ENCODE measurements around the gene CASTOR1.
"Not testable (repeated sequence)": the region's sequence is repeated elsewhere in the genome, so short reads cannot be mapped to it uniquely, and the experiment has no call there.

Gene CASTOR1

DNA sequence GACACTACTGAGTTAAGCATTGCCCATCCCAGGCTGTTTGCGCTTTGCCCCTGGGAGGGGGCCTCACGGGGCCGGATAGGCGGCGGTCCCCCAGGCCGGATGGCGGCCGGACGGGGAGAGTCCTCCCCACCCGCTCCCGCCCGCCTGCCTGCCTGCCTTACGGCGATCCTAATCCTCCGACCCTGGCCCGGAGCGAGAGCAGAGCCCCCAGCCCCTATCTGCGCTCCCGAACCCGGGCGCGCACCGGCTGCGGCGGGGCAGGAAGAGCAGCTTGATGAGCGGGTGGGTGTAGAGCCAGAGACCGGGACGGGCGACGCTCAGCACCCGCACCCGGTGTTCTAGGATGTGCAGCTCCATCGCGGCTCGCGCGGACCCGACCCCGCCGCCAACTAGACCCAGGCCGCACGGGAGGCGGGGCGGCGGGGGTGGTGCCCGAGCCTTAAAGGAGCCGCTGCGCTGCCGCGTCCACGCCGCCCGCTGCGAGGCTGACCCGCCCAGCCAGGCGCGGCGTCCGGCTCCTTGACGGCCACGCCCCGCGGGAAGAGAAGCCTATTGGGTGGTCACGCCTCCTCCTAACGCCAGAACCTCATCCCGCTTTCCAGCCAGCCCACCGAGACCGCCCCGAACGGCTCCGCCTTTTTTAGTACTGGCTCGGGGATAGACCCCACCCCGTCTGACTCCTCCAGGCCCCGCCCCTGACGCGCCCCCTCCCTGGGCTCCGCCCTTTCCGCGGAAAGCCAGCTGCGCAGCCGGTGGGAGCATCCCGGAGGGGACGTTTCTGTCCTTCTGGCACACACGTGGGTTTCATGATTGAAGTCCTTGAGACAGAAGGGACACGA lies at the start of gene CASTOR1:
TSS of gene CASTOR1 (minus strand) at position 365 of the 839 bp plus-strand sequence. CDS start at position 357, 8 bp downstream.
- peak; percentile 98 for DNase-seq

- no peak for DNase-seq
Measured at GRCh38 chr22:30338802-30339201, 49.5 kb upstream of the CASTOR1 start.

GRCh38 chr22:30338341-30338740 lies 49.0 kb upstream of the CASTOR1 start:
- not testable (repeated sequence) for DNase-seq

DNA sequence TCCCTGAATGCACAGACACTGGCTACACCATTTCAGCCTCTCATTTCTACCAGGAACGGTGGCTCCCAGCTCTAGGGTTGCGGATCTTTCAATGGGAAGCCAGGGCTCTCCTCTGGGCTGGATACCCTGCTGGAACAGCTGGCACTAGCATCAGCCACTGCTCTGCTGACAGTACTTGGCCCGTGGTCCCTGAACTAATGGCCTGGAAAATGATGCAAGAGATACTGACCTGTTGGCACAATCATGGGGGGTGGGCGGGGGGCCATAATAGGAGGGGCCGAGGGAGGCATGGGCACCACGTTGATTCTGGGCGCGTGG lies 48.1 kb upstream of the CASTOR1 start:
- DNase-seq: no peak

DNA sequence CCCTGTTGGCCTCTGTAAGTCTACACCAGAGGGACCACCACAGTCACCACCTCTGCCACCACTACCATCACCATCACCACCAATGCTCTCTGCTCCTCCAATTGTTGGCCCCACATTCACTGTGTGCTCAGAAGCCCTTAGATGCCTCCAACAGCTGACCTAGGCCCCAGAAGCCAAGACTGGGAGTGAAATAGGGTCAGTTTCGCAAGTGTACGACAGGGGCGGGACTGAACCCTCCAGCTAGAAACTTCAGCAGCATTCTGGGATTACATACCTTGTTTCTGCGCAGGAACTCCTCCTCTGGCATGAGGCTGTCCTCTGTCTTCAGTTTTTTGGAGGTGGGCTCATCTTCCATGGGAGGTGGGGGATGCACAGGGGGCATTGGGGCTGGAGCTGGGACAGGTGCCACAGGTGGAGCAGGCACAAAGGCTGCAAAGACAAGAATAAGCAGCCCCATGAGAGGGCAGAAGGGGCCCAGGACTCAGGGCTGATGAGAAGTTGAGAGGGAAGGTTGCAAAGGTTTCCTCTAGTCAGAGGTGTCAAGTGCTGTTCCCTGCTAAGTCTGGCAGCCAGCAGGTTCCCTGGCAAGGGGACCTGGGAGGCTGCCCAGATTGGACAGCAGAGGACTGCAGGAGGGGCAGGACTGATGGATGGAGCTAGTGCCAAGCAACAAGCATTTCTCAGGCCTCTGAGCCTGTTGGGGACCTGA lies 47.6 kb upstream of the CASTOR1 start:
- no peak for DNase-seq

- DNase-seq: no peak
Measured at GRCh38 chr22:30335236-30335635, 45.9 kb upstream of the CASTOR1 start.

- DNase-seq: no peak
Measured at GRCh38 chr22:30334646-30335045, 45.3 kb upstream of the CASTOR1 start.

GRCh38 chr22:30333707-30334087 lies 44.4 kb upstream of the CASTOR1 start:
- DNase-seq: no peak

DNA sequence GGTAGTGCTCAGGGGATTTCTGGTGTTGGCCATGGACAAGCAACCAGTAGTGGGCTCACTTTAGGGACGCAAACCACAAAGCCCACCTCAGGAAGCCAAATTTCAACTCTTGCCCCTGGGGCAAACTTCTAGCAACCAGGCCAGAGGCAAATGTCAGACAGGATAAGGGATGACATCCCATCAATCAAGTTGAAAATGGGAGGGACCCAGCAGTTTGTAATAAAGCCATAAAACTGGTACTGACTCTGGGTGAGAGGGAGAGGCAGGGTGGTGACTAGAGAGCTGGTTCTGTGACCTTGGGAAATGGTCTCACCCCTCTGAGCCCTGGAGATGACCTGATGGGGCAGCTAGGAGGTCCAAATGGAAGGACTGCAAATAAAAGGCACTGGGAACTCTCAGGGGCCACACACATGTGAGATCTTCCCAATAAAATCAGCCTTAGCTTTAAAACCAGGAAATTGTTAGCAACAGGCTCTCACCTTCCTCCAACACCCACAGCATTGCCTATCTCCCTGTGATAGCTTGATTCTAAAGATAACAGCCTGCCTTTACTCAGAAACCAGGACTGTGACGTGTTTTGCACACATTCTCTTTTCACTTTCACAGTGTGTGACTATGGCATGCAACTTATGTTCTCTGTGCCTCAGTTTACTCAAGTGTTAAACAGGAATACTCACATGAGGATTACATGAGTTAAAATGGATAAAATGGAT lies 43.8 kb upstream of the CASTOR1 start:
- no peak for DNase-seq

- no peak for DNase-seq
Measured at GRCh38 chr22:30332551-30332950, 43.2 kb upstream of the CASTOR1 start.

- no peak for DNase-seq
Measured at GRCh38 chr22:30328466-30329049, 39.3 kb upstream of the CASTOR1 start.

GRCh38 chr22:30327864-30328345 lies 38.6 kb upstream of the CASTOR1 start:
- DNase-seq: peak; percentile 52

GRCh38 chr22:30326706-30327362 lies 37.5 kb upstream of the CASTOR1 start, which contains the start of gene TBC1D10A:
TBC1D10A (minus strand) TSS chr22:30326941; CDS start chr22:30326881, 60 bp downstream.
- peak; percentile 95 for DNase-seq

- peak; percentile 50 for DNase-seq
Measured at GRCh38 chr22:30326255-30326705, 37.0 kb upstream of the CASTOR1 start.

GRCh38 chr22:30325724-30326254 lies 36.5 kb upstream of the CASTOR1 start:
- no peak for DNase-seq

DNA sequence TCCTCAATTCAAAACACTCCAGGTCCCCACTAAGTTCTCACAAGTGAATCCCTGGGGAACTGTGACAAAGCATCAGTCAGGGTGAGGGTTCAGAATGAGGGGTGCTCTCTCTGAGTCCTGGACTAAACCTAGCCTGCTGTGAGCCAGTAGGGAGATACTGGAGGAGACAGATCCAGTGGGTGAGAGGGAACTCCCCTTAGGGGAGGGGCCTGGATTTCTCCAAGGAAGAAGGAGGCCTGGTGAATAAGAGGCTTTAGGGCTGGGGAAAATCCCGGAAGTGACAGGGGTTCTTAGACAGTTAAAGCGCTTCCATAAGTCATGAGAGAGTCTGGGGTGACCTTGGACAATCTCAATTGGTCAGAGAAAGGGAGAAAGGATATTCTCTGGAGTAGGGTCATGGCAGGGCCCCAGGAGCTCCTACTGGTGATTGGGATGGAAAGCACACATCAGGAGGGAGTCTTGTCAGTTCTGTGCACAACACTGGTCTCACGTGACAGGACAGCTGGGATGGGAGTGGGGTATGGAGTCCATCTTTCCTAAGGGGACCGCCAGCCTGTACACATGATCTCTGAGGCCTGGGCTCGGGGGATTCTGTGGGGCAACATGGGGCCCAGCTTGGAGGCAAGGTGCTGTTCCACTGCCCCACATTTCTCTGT lies 35.9 kb upstream of the CASTOR1 start:
- DNase-seq: no peak

DNA sequence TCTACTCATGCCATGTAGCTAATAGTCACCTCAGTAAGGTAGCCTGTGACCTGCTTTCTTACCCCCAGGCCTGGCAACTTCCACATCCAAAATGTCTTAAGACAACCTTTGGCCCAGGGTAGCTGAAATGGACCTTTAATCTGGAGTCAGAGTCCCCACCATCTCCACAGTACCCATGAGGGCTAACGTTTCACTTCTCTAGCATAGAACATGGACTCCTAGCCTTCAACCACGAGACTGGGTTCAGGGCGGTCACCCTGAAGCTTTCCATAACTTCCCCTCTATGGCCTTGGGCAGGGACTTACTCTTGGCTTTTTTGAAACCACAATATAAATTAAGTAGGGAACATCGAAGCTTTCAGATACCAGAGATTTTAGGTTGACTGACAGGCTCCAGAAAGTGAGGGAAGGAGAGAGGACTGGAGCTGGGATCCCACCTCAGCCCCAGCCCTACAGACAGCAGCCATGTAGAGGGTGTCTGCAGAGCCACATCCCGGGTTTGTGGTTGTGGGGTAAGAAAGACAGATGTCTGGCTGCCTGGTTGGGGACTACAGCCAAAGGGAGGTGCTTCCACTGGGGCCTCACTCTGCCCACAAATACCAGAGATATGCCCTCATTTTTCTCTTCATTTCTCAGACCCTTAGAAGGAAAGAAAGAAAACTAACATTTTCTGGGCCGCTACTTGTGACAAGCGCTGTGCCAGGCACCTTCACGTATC lies 34.9 kb upstream of the CASTOR1 start:
- peak; percentile 35 for DNase-seq

DNA sequence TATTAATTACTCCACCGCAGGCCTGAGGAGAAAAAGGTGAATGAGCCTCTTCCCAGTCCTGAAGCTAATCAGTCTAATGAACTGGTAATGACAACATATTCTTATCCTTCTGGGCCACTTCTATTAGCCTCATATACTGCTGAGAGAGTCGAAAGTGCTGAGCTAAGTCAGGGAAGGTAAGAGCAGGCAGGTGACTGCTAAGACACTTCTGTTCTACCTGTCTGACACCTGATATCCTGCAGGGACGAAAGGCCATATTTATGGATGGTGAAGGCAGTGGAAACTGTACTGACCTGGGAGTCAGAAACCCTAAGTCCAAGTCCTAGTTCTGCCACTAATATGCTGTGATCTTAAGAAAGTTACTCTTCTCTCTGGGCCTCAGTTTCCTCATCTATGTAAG lies 33.9 kb upstream of the CASTOR1 start:
- DNase-seq: no peak

DNA sequence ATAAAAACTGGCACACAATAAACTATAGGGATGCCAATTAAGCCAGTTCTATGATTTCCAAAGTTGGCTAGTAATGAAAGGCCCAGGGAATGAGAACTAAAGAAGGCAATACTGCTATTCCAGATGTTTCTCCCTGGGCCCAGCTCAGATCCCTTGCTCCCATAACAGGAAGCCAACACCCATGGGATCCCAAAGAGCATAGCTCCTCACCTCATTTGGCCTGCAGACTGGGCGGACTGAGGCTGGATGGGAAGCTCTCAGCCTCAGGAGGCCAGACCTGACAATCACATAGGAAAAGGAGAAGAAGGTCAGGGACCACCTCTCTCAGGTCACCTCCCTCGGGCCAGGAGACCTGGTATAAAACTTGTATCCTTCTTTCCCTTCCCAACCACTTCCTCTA lies 32.2 kb upstream of the CASTOR1 start:
- DNase-seq: no peak

DNA sequence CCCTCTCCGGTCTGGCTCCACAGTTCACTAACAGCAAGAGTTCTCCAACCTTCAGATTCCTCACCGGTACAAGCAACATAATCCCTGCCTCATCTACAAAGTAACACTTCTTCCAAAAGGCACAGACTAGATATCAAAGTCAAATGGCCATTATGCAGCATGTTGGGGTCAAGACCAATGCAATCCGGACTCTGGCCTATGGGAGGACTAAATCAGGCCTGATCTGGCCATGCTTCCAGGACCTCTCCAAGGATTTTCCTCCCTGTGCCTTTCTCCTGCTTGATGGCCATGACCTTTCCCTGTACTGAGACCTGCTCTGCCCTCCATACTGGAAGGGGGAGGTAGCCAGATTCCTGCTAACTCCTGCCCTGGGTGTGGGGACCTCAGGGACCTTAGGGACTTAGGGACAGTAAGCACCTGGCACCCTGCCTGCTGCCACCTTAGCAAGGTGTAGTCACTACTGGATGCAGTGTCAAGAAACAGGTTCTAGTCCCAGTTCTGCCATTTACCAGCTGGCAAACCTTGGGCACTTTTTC lies 30.8 kb upstream of the CASTOR1 start:
- no peak for DNase-seq
